ENCODE data around the gene ZNF593. TPM values are rescaled to one million over a fixed set of nuclear protein-coding genes. Genes with fewer than 3 reads are reported as not detected.

ZNF593 gene
- total RNA-seq, 1 experiment from 2014 or later: 22.2 TPM

DNA sequence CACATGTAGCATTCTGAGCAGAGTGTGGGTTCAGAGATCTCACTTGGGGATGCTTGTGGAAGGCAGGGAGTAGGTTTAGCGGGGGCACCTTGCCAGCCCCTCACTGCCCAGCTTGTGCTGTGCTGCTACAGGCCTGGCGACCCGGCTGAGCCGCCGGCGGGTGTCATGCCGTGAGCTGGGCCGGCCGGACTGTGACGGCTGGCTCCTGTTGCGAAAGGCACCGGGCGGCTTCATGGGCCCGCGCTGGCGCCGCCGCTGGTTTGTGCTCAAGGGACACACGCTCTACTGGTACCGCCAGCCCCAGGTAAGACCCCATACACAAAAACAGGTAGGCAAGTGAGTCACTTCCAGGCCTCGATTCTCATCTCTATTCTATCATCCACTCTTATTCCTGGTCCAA, 15.2 kb downstream of the ZNF593 start:
- H3K4me1 Mint-ChIP-seq (ENCODE audit: low read depth, unreplicated experiment): no peaks in the 10 kb centered on the region
- TF ChIP-seq, protein P1, sequence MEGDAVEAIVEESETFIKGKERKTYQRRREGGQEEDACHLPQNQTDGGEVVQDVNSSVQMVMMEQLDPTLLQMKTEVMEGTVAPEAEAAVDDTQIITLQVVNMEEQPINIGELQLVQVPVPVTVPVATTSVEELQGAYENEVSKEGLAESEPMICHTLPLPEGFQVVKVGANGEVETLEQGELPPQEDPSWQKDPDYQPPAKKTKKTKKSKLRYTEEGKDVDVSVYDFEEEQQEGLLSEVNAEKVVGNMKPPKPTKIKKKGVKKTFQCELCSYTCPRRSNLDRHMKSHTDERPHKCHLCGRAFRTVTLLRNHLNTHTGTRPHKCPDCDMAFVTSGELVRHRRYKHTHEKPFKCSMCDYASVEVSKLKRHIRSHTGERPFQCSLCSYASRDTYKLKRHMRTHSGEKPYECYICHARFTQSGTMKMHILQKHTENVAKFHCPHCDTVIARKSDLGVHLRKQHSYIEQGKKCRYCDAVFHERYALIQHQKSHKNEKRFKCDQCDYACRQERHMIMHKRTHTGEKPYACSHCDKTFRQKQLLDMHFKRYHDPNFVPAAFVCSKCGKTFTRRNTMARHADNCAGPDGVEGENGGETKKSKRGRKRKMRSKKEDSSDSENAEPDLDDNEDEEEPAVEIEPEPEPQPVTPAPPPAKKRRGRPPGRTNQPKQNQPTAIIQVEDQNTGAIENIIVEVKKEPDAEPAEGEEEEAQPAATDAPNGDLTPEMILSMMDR (IDR thresholded peaks at IDR 0.05; ENCODE audit: unreplicated experiment): no peak
- H3K9me3 Mint-ChIP-seq (ENCODE audit: low read depth, unreplicated experiment): no peaks in the 10 kb centered on the region
- H3K27me3 Mint-ChIP-seq (ENCODE audit: unreplicated experiment): no peaks in the 10 kb centered on the region
- peaks cover 13% of the 10 kb centered on the region for H3K36me3 Mint-ChIP-seq (ENCODE audit: insufficient read depth, unreplicated experiment)
- H3K27ac Mint-ChIP-seq (ENCODE audit: unreplicated experiment): no peak overlapping the region
- H3K4me3 Mint-ChIP-seq (ENCODE audit: low read depth, unreplicated experiment): no peak overlapping the region
- intact Hi-C loops (cut with micrococcal nuclease; ENCODE audit: unreplicated experiment): no loop called here
- no TSS peak for BruUV-seq (replicated peaks)
- DNase-seq: no peak
- CTCF ChIA-PET: no interaction called here

DNA sequence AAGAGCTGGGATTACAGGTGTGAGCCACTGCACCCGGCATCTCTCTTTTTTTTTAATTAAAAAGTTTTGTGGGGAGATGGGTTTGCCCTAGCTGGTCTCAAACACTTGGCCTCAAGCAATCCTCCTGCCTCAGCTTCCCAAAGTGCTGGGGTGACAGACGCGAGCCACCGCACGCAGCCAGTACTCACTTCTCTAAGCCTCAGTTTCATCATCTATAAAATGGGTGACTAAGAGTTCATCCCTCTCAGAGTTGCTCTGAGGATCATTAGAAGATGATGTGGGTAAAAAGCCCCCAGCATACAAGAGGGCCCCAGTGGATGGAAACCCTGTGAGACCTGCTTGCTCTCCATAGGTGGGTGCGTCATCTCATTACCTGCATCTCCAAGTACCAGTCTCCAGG, 18.2 kb downstream of the ZNF593 start:
- Mint-ChIP-seq H3K4me1 (ENCODE audit: low read depth, unreplicated experiment) (no peaks in the 10 kb centered on the region), H3K36me3 (ENCODE audit: insufficient read depth, unreplicated experiment) (peaks cover 6% of the 10 kb centered on the region), H3K4me3 (ENCODE audit: low read depth, unreplicated experiment) (no peak overlapping the region), H3K9me3 (ENCODE audit: low read depth, unreplicated experiment) (no peaks in the 10 kb centered on the region), H3K27me3 (ENCODE audit: unreplicated experiment) (no peaks in the 10 kb centered on the region), H3K27ac (ENCODE audit: unreplicated experiment) (no peak overlapping the region)
- BruUV-seq (replicated peaks): no TSS peak
- CTCF ChIA-PET: no interaction called here
- DNase-seq: no peak
- intact Hi-C loops (cut with micrococcal nuclease; ENCODE audit: unreplicated experiment): no loop called here
- TF ChIP-seq, protein P1 (IDR thresholded peaks at IDR 0.05; ENCODE audit: unreplicated experiment): no peak

DNA sequence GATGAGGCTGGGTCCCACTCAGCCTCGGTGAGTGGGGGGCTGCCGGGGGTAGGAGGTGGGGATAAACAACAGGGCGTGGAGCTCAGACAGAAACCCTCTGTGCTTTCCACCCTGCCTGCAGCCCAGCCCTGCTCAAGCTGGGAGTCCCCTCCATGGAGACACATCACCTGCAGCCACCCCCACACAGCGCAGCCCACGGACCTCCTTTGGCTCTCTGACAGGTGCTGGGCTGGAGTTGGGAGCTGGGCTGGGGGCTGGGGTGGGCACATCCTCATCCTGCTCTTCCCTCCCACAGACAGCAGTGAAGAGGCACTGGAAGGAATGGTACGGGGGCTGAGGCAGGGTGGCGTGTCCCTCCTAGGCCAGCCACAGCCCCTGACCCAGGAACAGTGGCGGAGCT, 18.8 kb downstream of the ZNF593 start:
- Mint-ChIP-seq H3K4me3 (ENCODE audit: low read depth, unreplicated experiment) (no peak overlapping the region), H3K4me1 (ENCODE audit: low read depth, unreplicated experiment) (no peaks in the 10 kb centered on the region), H3K9me3 (ENCODE audit: low read depth, unreplicated experiment) (no peaks in the 10 kb centered on the region), H3K36me3 (ENCODE audit: insufficient read depth, unreplicated experiment) (peaks cover 6% of the 10 kb centered on the region), H3K27ac (ENCODE audit: unreplicated experiment) (no peak overlapping the region), H3K27me3 (ENCODE audit: unreplicated experiment) (peaks cover 6% of the 10 kb centered on the region)
- TF ChIP-seq, protein P1 (IDR thresholded peaks at IDR 0.05; ENCODE audit: unreplicated experiment): no peak
- DNase-seq: no peak
- no TSS peak for BruUV-seq (replicated peaks)
- intact Hi-C loops (cut with micrococcal nuclease; ENCODE audit: unreplicated experiment): no loop called here
- CTCF ChIA-PET: no interaction called here

DNA sequence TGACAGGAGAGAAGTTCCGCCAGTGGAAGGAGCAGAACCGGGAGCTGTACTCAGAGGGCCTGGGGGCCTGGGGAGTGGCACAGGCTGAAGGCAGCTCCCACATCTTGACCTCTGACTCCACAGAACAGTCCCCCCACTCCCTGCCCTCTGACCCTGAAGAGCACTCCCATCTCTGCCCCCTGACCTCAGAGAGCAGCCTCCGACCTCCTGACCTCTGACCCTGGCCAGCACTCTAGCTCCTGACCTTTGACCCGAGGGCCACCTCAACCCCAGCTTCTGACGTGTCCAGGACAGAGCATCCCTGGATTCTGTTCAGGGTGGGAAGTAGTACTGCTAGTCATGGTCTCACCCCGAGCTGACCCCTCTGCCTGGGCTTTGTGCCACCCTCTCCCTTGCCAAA, 19.6 kb downstream of the ZNF593 start:
- TF ChIP-seq, protein P1 (IDR thresholded peaks at IDR 0.05; ENCODE audit: unreplicated experiment): no peak
- BruUV-seq (replicated peaks): TSS peak; percentile 44
- Mint-ChIP-seq H3K4me3 (ENCODE audit: low read depth, unreplicated experiment) (no peak overlapping the region), H3K27me3 (ENCODE audit: unreplicated experiment) (peaks cover 14% of the 10 kb centered on the region), H3K27ac (ENCODE audit: unreplicated experiment) (no peak overlapping the region), H3K36me3 (ENCODE audit: insufficient read depth, unreplicated experiment) (peaks cover 6% of the 10 kb centered on the region), H3K9me3 (ENCODE audit: low read depth, unreplicated experiment) (no peaks in the 10 kb centered on the region), H3K4me1 (ENCODE audit: low read depth, unreplicated experiment) (no peaks in the 10 kb centered on the region)
- CTCF ChIA-PET: no interaction called here
- DNase-seq: no peak
- intact Hi-C loops (cut with micrococcal nuclease; ENCODE audit: unreplicated experiment): no loop called here
